T-helper 1 cell treated with Interleukin-12 subunit alpha and Interleukin-12 subunit beta and Interleukin-4 antibody, amounts not matched to agents 30 μg/mL and 1 μg/mL, for 36 hours (primary cell): Measurements from ENCODE around the gene GRK3.
"Not testable (repeated sequence)": the region's sequence is repeated elsewhere in the genome, so short reads cannot be mapped to it uniquely, and the experiment has no call there.

ENCODE experiments used
- H3K27ac Mint-ChIP-seq: one replicate; pipeline ENCODE4 v1.8.0; 2021; ENCODE audit warnings: mild to moderate bottlenecking, mixed read lengths
- H3K27me3 Mint-ChIP-seq: one replicate; pipeline ENCODE4 v1.8.0; 2021; ENCODE audit warnings: low read depth, mixed read lengths
- H3K36me3 Mint-ChIP-seq: one replicate; pipeline ENCODE4 v1.8.0; 2021; ENCODE audit warnings: low read depth, mixed read lengths
- H3K4me1 Mint-ChIP-seq: one replicate; pipeline ENCODE4 v1.8.0; 2021; ENCODE audit warnings: low read depth, mixed read lengths
- H3K4me3 Mint-ChIP-seq: one replicate; pipeline ENCODE4 v1.8.0; 2021; ENCODE audit warnings: mild to moderate bottlenecking, moderate library complexity, mixed read lengths
- H3K9me3 Mint-ChIP-seq: one replicate; pipeline ENCODE4 v1.8.0; 2021; ENCODE audit warnings: mixed read lengths

Gene GRK3

DNA sequence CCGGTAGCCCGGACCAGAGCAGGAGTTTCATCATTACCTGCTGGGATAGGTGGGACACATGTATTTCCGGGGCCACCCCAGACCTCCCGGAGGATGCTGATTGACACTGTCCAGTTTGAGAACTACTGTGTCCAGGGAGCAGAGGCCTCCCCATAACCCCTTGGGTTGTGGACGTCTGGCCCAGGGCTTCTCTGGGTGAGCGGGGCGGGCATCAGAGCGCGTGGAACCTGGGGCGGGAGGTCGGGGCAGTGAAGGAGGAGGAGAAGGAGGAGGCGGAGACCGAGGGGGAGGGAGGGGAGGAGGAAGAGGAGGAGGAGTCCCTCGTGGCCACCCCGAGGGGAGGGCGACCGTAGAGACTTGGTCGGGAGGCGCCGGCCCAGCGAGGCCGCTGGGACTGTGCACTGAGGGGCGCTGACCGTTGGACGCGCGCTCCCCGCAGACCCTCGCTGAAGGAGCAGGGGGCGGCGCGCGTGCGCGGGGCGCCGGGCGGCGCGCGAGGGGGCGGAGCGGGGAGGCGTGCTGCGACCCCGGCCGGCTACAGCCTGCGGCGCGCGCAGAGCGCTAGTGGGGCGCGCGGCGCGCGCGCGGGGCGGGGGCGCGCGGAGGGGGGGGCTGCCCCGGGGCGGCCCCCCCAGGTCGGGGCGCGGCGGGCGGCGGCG is at the start of gene GRK3:
TSS of gene GRK3 (plus strand) at position 356 of the 659 bp plus-strand sequence. CDS start 366 bp downstream, outside the sequence.
- Mint-ChIP-seq H3K27me3 (no peaks in the 10 kb centered on the region), H3K4me1 (peaks cover 52% of the 10 kb centered on the region), H3K27ac (peak within 1 kb of the TSS; percentile 96), H3K4me3 (peak within 1 kb of the TSS; percentile 98), H3K36me3 (peaks cover 5% of the 10 kb centered on the region), H3K9me3 (no peaks in the 10 kb centered on the region)

DNA sequence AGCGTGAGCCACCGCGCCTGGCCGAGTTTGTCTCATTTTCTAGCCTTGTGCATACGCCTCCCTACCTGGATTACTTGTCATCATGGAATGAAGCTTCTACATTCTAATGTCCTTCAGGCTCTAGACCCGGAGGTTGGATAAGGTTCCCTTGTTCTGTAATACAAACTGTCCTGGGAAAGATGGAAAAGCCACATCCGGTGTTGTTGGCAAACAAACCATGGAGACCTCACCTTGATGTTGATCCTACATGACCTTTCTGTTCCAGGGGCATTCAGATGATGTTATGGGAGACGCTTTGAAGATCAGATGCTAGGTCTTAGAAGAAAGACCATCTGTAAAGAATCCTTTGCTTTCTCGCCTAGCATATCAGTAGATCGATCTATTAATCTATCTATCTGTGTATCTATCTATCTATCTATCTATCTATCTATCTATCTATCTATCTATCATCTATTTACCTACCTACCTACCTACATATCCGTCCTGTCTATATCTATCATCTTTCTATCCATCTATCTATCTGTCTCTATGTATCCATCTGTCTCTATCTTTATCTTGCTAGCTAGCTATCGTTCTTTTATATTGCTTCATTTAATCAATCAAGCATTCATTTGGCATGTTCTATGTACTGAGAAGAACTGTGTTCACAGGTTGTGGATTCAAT is 46.3 kb upstream of the GRK3 start:
- no peaks in the 10 kb centered on the region for H3K27me3 Mint-ChIP-seq
- H3K9me3 Mint-ChIP-seq: peaks cover 7% of the 10 kb centered on the region
- H3K36me3 Mint-ChIP-seq: peaks cover 12% of the 10 kb centered on the region
- no peaks in the 10 kb centered on the region for H3K4me1 Mint-ChIP-seq
- no peak overlapping the region for H3K27ac Mint-ChIP-seq
- H3K4me3 Mint-ChIP-seq: no peak overlapping the region

DNA sequence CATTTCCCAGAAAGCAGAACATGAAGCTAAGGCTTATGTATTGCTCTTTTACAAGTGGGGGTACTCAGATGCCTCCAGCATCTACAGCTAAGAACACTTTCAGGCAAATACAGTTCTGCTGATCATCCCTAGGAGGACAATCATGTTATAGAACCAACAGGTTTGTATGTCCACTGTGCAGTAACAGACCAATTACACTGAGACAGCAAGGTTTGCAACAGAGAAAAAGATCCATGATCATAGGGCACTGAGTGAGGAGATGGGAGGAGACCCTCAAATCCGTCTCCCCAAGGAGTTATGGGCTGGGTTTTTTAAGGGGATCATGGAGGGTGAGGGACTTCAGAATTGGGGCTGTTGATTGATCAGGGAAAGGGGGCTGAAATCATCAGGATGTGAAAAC is 39.1 kb upstream of the GRK3 start:
- Mint-ChIP-seq H3K36me3 (peaks cover 25% of the 10 kb centered on the region), H3K4me1 (no peaks in the 10 kb centered on the region), H3K9me3 (peaks cover 19% of the 10 kb centered on the region), H3K27ac (no peak overlapping the region), H3K27me3 (no peaks in the 10 kb centered on the region), H3K4me3 (no peak overlapping the region)

DNA sequence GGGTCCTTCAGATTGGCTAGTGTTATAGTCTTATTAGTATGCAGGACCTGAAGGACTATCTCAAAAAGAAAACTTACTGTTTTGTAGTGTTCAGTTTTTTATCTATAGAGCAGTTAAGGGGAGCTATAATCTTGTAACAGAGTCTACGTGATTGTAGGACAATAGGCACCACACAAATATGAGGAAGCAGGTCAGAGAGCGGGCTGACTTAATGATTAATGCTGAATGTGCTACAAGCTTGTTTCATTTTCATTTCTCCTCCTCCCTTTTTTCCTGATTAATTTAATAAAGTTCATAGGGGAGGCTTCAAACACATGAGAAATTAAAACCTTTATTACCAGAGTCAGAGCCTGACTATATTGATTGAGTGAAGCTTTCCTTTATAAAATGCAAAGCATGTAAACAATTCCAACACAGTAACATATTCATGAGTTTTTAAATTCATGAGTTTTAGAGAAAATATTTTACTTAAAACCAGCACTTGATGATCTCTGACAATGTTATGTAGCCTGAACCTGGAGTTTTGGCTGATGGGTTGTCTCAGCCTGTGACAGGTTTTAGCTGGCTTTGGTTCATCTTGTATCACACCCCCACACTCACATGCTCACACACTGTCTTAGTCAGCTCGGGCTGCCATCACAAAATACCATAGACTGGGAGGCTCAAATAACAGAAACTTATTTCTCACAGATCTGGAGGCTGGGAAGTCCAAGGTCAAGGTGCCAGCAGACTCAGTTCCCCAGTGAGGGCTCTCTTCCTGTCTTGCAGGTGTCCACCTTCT is 38.5 kb upstream of the GRK3 start:
- not testable (repeated sequence) for H3K27me3 Mint-ChIP-seq, H3K4me1 Mint-ChIP-seq, H3K27ac Mint-ChIP-seq, H3K4me3 Mint-ChIP-seq
- peaks cover 23% of the 10 kb centered on the region for H3K36me3 Mint-ChIP-seq
- H3K9me3 Mint-ChIP-seq: peaks cover 23% of the 10 kb centered on the region

DNA sequence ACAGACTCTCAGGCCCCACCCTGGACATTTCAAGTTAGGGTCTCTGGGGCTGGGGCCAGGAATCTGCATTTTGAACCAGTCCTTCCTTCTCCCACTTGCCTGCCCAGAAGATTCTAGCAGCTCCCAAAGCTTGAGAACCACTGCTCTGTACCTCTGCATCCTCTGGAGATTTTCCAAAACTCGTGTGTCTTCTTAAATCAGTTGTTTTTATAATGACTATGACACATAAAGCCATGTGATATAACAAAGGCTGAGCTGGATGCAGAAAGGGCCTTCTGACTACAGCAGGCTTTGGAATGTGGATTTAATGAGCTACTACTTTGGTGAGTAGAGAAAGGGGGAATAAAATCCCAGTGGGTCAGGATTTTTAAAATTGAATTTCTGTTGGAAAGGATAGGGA is 37.5 kb upstream of the GRK3 start:
- H3K27me3 Mint-ChIP-seq, H3K27ac Mint-ChIP-seq, H3K4me3 Mint-ChIP-seq, H3K4me1 Mint-ChIP-seq: not testable (repeated sequence)
- H3K36me3 Mint-ChIP-seq: peaks cover 17% of the 10 kb centered on the region
- H3K9me3 Mint-ChIP-seq: peaks cover 16% of the 10 kb centered on the region

DNA sequence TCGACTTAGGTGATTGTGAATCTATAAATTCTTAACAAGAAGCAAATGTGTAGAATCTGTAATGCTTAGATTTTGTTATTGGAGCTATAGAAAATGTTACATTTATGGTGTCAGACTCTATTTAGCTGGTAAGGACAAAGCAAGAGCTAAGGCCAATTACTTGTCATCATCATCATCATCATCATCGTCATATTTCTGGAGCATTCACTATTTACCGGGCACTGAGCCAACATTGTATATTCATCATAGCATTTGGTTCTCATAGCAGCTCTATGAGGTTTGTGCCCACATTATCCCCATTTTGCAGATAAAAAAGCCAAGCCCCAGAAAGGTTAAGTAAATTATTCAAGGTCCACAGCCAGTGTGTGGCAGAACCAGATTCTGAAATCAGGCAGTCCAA is 36.4 kb upstream of the GRK3 start:
- H3K4me3 Mint-ChIP-seq, H3K4me1 Mint-ChIP-seq, H3K27me3 Mint-ChIP-seq, H3K27ac Mint-ChIP-seq: not testable (repeated sequence)
- peaks cover 12% of the 10 kb centered on the region for H3K36me3 Mint-ChIP-seq
- peaks cover 16% of the 10 kb centered on the region for H3K9me3 Mint-ChIP-seq

DNA sequence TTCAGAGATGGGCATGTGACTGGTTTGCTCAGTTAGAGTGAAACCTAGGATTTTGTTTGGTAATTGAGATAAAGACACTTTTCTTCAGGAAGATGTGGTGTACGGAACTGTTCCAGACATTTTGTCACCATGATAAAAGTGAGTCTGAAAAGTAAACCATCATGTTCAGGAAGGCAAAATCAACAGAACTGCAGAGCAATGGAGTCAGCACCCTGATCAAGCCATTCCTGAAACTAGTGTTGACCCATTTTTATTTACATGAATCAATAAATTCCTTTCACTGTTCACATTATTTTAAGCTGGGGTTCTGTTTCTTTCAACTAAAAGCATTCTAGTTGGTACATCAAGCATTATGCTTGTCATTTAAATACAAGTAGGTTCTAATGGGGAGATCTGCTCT is 35.4 kb upstream of the GRK3 start:
- not testable (repeated sequence) for H3K27ac Mint-ChIP-seq, H3K4me1 Mint-ChIP-seq, H3K4me3 Mint-ChIP-seq, H3K27me3 Mint-ChIP-seq
- Mint-ChIP-seq H3K36me3 (peaks cover 12% of the 10 kb centered on the region), H3K9me3 (peaks cover 16% of the 10 kb centered on the region)

DNA sequence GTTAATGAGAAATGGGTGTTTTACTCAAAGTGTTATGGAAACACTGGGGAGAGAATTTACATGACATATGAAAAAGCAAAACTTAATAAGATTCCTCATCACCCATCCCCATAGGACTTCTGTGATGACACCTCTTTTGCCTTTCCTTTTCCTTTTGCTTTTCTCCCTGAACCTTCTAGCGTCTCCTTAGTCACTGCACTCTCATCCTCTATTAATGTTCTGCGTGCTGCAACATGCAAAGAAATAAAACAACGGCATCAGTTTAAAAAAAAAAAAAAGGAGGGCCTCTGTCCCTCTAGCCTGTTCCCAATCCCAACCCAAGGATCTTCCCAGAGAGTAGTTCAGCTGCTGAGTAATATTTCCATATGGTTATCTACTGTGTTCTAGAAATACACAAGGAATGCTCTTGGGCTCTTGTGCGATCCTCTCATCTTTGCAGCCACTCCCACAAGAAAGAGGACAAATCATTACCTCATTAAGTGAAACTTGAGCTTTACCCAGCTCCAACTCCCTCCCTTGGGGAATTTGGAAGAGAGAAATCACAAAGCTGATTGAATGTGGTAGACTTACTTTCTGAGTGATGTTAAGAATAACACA is 34.8 kb upstream of the GRK3 start:
- peaks cover 13% of the 10 kb centered on the region for H3K9me3 Mint-ChIP-seq
- not testable (repeated sequence) for H3K4me3 Mint-ChIP-seq, H3K4me1 Mint-ChIP-seq, H3K27ac Mint-ChIP-seq, H3K36me3 Mint-ChIP-seq, H3K27me3 Mint-ChIP-seq

DNA sequence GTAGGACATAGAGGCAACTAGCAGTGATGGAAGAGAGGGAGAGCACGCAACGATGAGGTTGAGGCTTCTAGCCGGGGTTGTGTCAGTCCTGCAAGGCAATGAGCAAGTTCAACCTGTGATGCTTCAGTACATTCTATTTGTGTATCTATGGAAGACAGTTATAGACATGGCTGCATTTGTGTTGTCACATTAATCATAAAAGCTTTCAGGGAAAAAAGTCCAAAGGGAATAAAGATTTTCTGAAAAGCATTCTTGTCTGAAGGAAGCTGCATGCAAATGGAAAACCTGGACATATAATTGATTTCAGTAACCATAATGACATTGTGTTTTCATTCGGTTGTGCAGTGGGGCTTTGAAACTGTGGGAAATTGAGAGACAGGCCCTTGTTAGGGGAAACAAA is 32.8 kb upstream of the GRK3 start:
- H3K9me3 Mint-ChIP-seq, H3K4me3 Mint-ChIP-seq, H3K36me3 Mint-ChIP-seq, H3K4me1 Mint-ChIP-seq, H3K27ac Mint-ChIP-seq: not testable (repeated sequence)
- peaks cover 14% of the 10 kb centered on the region for H3K27me3 Mint-ChIP-seq

DNA sequence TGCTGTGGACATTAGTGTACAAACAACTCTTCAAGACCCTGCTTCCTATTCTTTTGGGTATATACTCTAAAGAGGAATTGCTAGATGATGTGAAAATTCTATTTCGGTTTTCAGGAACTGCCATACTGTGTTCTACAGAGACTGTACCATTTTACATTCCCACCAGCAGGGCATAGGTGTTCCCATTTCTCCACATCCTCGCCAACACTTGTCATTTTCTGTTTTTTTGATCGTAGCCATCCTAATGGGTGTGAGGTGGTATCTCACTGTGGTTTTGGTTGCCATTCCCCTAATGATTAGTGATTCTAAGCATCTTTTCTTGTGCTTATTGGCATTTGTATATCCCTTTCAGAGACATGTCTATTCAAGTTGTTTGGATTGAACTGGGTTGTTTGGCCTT is 29.8 kb upstream of the GRK3 start:
- H3K4me1 Mint-ChIP-seq: peaks cover 3% of the 10 kb centered on the region
- no peak overlapping the region for H3K27ac Mint-ChIP-seq
- H3K9me3 Mint-ChIP-seq: peaks cover 8% of the 10 kb centered on the region
- peaks cover 5% of the 10 kb centered on the region for H3K36me3 Mint-ChIP-seq
- H3K4me3 Mint-ChIP-seq: no peak overlapping the region
- peaks cover 14% of the 10 kb centered on the region for H3K27me3 Mint-ChIP-seq

DNA sequence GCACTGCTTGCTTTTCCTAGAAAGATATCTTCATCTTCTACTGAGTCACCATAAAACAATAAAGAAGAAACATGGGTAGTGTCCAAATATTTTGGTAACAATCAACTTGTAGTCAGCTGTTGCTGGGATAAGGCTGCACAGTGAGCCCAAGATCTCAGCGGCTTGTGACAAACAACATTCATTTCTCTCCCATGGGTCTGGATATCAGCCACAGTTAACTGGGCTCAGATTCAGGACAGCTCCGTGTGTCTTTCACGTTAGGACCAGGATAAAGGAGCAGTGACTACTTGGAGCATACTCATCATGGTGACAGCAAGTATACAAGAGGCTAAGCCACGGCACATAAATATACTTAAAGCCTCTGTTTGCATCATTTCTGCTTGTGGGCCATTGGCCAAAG is 27.9 kb upstream of the GRK3 start:
- H3K9me3 Mint-ChIP-seq: peaks cover 4% of the 10 kb centered on the region
- peaks cover 3% of the 10 kb centered on the region for H3K4me1 Mint-ChIP-seq
- peaks cover 8% of the 10 kb centered on the region for H3K27me3 Mint-ChIP-seq
- no peak overlapping the region for H3K27ac Mint-ChIP-seq
- H3K36me3 Mint-ChIP-seq: peaks cover 4% of the 10 kb centered on the region
- H3K4me3 Mint-ChIP-seq: no peak overlapping the region

DNA sequence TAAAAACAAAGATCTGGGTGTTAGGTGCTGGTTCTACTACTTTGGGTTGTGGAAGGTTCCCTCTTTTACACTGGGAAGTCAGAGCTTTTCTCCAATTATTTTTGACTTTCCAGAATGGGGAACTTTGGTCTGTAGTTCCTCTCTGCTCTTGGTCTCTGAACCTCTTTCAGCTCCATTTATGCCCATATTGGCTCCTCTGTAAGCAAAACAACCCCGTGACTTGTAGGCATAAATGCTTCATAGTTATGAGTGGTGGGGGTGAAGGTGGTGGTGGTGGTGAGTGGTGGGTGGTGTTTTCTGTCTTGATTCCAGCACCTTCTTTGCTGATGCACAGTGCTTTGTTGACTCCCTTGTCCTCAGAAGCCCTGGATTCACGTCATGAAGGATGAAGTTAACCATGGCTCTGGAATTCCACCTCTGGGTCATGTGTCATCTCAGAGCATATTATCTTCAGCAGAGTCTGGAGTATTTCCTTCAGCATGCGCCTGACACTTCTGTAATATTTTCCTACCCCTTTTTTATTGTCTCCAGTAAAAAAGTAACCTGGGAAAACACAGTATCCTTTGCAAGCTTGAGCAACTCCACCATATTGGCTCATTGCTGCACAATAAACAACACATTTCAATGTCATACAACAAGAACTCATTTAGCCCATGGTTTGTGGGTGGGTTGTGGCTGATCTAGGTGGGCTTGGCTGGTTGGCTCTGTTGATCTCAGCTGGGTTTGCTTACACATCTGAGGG is 24.1 kb upstream of the GRK3 start:
- no peak overlapping the region for H3K4me3 Mint-ChIP-seq

DNA sequence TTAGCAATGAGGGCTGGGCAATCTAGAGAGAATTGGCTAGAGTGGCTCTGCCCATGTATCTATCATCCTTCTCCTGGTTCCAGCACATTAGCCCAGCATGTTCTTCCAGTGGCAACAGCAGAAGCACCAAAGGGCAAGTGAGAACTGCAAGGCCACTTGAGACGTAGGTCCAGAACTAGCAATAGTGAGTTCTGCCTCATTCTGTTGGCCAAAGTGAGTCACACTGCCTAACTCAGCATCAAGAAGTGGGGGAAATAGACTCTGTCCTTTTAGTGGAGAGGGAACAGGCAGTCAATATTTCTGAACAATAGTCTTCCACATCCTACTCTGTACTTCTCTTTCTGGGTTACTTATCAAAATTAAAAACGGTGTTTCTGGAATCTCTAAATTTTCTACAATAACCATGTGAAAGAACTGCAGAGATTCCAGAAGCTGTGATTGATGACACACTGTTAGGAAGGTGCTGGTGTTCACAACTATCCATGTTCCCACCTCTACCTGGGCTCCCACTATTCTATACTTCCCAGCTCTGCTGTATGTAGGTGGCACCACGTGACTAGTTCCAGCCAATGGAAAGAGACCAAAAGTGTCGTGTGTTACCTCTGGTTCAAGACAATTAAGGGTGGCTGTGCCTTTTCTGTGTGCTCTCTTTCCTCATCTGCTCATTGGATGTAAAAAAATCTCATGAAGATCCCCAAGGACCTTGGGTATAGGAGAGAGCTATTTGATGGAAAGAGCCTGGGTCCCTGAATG is 23.4 kb upstream of the GRK3 start:
- Mint-ChIP-seq H3K36me3 (peaks cover 4% of the 10 kb centered on the region), H3K27ac (no peak overlapping the region), H3K27me3 (no peaks in the 10 kb centered on the region), H3K9me3 (peaks cover 4% of the 10 kb centered on the region), H3K4me1 (peaks cover 10% of the 10 kb centered on the region), H3K4me3 (no peak overlapping the region)

More for the DNA sequence above, 24.1 kb upstream of the GRK3 start:
- Mint-ChIP-seq H3K27ac (no peak overlapping the region), H3K27me3 (peaks cover under 1% of the 10 kb centered on the region), H3K4me1 (peaks cover 10% of the 10 kb centered on the region), H3K9me3 (peaks cover 4% of the 10 kb centered on the region), H3K36me3 (peaks cover 4% of the 10 kb centered on the region)

DNA sequence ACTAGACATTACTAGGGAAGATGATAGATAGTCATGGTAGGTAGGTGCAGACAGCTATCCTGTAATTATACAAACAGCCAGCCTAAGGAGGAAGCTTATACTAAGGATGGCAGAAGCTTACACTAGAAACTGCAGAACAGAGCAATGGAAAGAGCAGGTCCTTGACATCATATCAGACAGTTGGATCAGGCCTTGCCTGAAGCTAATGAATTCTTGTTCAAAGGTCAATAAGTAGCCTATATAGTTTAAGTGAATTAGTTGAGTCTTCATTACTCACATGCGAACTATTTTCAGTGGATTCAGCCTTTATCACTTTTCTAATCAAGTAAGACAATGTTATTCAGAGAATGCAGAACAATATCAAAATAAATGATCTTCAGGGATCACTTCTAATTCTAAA is 22.3 kb upstream of the GRK3 start:
- Mint-ChIP-seq H3K36me3 (no peaks in the 10 kb centered on the region), H3K4me1 (peaks cover 12% of the 10 kb centered on the region), H3K27ac (peak overlapping the region; percentile 17), H3K27me3 (no peaks in the 10 kb centered on the region), H3K9me3 (no peaks in the 10 kb centered on the region), H3K4me3 (no peak overlapping the region)
